LNCAP (cell line): ENCODE data around the gene ZNF541.

Experiments
- TF ChIP-seq, protein P1 (sequence below): fragments of 450-650 bp; IDR thresholded peaks from 2 replicates; pipeline ENCODE4 v1.5.1; 2017; ENCODE audit warnings: mild to moderate bottlenecking

The ZNF541 gene

GRCh38 chr19:47593860-47594259 lies 20.9 kb upstream of the ZNF541 start:
- TF ChIP-seq, protein P1, sequence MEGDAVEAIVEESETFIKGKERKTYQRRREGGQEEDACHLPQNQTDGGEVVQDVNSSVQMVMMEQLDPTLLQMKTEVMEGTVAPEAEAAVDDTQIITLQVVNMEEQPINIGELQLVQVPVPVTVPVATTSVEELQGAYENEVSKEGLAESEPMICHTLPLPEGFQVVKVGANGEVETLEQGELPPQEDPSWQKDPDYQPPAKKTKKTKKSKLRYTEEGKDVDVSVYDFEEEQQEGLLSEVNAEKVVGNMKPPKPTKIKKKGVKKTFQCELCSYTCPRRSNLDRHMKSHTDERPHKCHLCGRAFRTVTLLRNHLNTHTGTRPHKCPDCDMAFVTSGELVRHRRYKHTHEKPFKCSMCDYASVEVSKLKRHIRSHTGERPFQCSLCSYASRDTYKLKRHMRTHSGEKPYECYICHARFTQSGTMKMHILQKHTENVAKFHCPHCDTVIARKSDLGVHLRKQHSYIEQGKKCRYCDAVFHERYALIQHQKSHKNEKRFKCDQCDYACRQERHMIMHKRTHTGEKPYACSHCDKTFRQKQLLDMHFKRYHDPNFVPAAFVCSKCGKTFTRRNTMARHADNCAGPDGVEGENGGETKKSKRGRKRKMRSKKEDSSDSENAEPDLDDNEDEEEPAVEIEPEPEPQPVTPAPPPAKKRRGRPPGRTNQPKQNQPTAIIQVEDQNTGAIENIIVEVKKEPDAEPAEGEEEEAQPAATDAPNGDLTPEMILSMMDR, result no peak

GRCh38 chr19:47589824-47590223 lies 16.9 kb upstream of the ZNF541 start:
- TF ChIP-seq, protein P1, result no peak

GRCh38 chr19:47587295-47587694 lies 14.3 kb upstream of the ZNF541 start:
- TF ChIP-seq, protein P1, result no peak

GRCh38 chr19:47582320-47582909 lies 9.5 kb upstream of the ZNF541 start:
- TF ChIP-seq, protein P1, result no peak

DNA sequence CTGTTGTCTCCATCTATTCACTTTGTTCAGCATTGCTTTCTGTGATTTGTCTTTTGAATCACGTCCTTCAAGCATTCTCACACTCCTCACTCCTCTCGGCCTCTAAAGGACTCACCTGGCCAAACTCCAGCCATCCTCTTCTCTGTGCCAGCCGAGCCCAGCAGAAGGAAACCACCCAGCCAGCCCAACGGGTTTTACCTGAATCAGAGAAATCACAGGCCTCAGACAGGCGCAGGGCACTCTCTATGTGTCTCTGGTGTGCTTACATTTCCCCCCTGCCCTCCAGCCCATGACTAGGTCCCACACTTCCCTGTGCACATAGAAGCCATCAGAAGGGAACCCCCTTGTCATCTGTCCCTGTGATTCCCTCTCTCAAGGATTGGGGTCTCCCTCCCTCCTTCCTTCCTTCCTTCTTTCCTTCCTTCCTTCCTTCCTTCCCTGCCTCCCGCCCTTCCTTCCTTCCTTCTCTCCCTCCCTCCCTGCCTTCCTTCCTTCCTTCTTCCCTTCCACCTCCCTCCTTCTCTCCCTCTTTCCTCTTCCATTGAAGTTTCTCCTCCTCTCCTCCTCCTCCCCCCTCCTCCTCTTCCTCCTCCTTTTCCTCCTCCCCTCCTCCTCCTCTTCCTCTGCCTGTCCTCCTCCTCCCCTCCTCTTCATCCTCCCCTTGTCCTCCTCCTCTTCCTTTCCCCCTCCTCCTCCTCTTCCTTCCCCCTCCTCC lies 8.8 kb upstream of the ZNF541 start:
- TF ChIP-seq, protein P1, result no peak

- TF ChIP-seq, protein P1, result no peak
Observed at GRCh38 chr19:47580397-47580796, 7.4 kb upstream of the ZNF541 start.

GRCh38 chr19:47572635-47573034 lies 313 bp downstream of the ZNF541 start:
- TF ChIP-seq, protein P1, result no peak
